ENCODE results near the gene AGBL1. TPM values are rescaled to one million over a fixed set of nuclear protein-coding genes. Genes with fewer than 3 reads are reported as not detected.

AGBL1 gene
- total and polyA plus RNA-seq, 2 donors (not counting 1 experiment from before 2014, with no cell fraction given) = not detected

DNA sequence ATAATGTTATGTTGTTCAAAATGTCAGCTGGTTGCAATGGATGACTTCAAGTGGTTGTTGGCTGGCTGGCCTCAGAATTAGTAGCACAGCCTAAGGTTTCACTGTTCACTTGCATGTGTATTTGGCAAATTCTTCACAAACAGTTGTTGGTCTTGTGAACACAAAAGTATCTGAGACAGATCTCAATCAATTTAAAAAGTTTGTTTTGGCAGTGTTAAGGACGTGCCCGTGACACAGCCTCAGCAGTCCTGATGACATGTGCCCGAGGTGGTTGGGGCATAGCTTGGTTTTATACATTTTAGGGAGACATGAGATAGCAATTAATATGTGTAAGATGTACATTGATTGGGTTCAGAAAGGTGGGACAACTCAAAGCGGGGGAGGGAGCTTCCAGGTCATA is 436.0 kb downstream of the AGBL1 start:
- H3K27me3 ChIP-seq (replicated peaks in 1 of 4; ENCODE audit: control extremely low read depth in 1 of 4, control insufficient read depth in 3 of 4, insufficient read depth in 4 of 4, low read length in 3 of 4) = no peaks in the 10 kb centered on the region
- 82% methylated on average over 4 of the region's 4 CpGs for WGBS (ENCODE audit: insufficient coverage)
- Mint-ChIP-seq H3K4me1 (no peaks in the 10 kb centered on the region), H3K4me3 (no peak overlapping the region), H3K9me3 (ENCODE audit: insufficient read depth) (peaks cover 2% of the 10 kb centered on the region), H3K27ac (no peak overlapping the region), H3K27me3 (no peaks in the 10 kb centered on the region)
- no peaks in the 10 kb centered on the region for H3K79me2 ChIP-seq (ENCODE audit: control insufficient read depth, insufficient read depth, low read length)
- H3K9me3 ChIP-seq (ENCODE audit: control extremely low read depth in 1 of 3, control insufficient read depth in 2 of 3, insufficient read depth in 1 of 3, low read length in 2 of 3) = no peaks in the 10 kb centered on the region
- H3K9ac ChIP-seq (ENCODE audit: low read length) = no peak overlapping the region
- DNase-seq (no peak), ATAC-seq (ENCODE audit: low read depth) (no peak)
- POLR2A ChIA-PET = no interaction called here
- no peak overlapping the region for H3K27ac ChIP-seq (ENCODE audit: low read length in 2 of 2)
- H3K4me3 ChIP-seq (ENCODE audit: control extremely low read depth in 1 of 5, extremely low read depth in 1 of 5, insufficient read depth in 1 of 5, low read depth in 2 of 5, low read length in 4 of 5) = no peak overlapping the region
- no peaks in the 10 kb centered on the region for H3K36me3 ChIP-seq (replicated peaks in 1 of 2; ENCODE audit: control extremely low read depth in 1 of 2, control insufficient read depth in 1 of 2, extremely low read depth in 1 of 2, insufficient read depth in 2 of 2, low read length in 1 of 2)
- no peak overlapping the region for H2AFZ ChIP-seq (ENCODE audit: insufficient read depth, low read depth, low read length, poor library complexity, severe bottlenecking)
- no peaks in the 10 kb centered on the region for H4K20me1 ChIP-seq (ENCODE audit: control insufficient read depth, insufficient read depth, low read length, poor library complexity, severe bottlenecking)
- intact Hi-C loops (cut with micrococcal nuclease) = no loop called here
- CTCF ChIA-PET = no interaction called here
- no peak overlapping the region for H3K4me2 ChIP-seq (replicated peaks; ENCODE audit: low read depth, low read length, poor library complexity, severe bottlenecking)
- no peaks in the 10 kb centered on the region for H3K4me1 ChIP-seq (ENCODE audit: control insufficient read depth in 2 of 2, insufficient read depth in 2 of 2, low read length in 2 of 2)
- no peak for TF ChIP-seq CTCF (IDR thresholded peaks at IDR 0.05)
- no peak for TF ChIP-seq EZH2 (IDR thresholded peaks at IDR 0.05; ENCODE audit: borderline replicate concordance, insufficient read depth, low read depth, low read length, poor library complexity, severe bottlenecking)

- H3K4me1 Mint-ChIP-seq = no peaks in the 10 kb centered on the region
- no peak overlapping the region for H3K27ac Mint-ChIP-seq
- H3K27me3 Mint-ChIP-seq = no peaks in the 10 kb centered on the region
- TF ChIP-seq EZH2 (IDR thresholded peaks at IDR 0.05; ENCODE audit: borderline replicate concordance, insufficient read depth, low read depth, low read length, poor library complexity, severe bottlenecking) = no peak
- no peak for TF ChIP-seq CTCF (IDR thresholded peaks at IDR 0.05)
- H3K27ac ChIP-seq (ENCODE audit: low read length in 2 of 2) = no peak overlapping the region
- WGBS (ENCODE audit: insufficient coverage) = no CpG with 5 or more reads among the region's 3 CpGs
- H3K9ac ChIP-seq (ENCODE audit: low read length) = no peak overlapping the region
- H3K9me3 Mint-ChIP-seq (ENCODE audit: insufficient read depth) = peaks cover under 1% of the 10 kb centered on the region
- POLR2A ChIA-PET = no interaction called here
- H3K4me3 ChIP-seq (ENCODE audit: control extremely low read depth in 1 of 5, extremely low read depth in 1 of 5, insufficient read depth in 1 of 5, low read depth in 2 of 5, low read length in 4 of 5) = no peak overlapping the region
- no peaks in the 10 kb centered on the region for H3K36me3 ChIP-seq (replicated peaks in 1 of 2; ENCODE audit: control extremely low read depth in 1 of 2, control insufficient read depth in 1 of 2, extremely low read depth in 1 of 2, insufficient read depth in 2 of 2, low read length in 1 of 2)
- no peaks in the 10 kb centered on the region for H3K27me3 ChIP-seq (replicated peaks in 1 of 4; ENCODE audit: control extremely low read depth in 1 of 4, control insufficient read depth in 3 of 4, insufficient read depth in 4 of 4, low read length in 3 of 4)
- H3K79me2 ChIP-seq (ENCODE audit: control insufficient read depth, insufficient read depth, low read length) = no peaks in the 10 kb centered on the region
- ATAC-seq (ENCODE audit: low read depth) = no peak
- no peak overlapping the region for H2AFZ ChIP-seq (ENCODE audit: insufficient read depth, low read depth, low read length, poor library complexity, severe bottlenecking)
- no peak overlapping the region for H3K4me2 ChIP-seq (replicated peaks; ENCODE audit: low read depth, low read length, poor library complexity, severe bottlenecking)
- no peaks in the 10 kb centered on the region for H4K20me1 ChIP-seq (ENCODE audit: control insufficient read depth, insufficient read depth, low read length, poor library complexity, severe bottlenecking)
- no peak overlapping the region for H3K4me3 Mint-ChIP-seq
- intact Hi-C loops (cut with micrococcal nuclease) = no loop called here
- no peaks in the 10 kb centered on the region for H3K9me3 ChIP-seq (ENCODE audit: control extremely low read depth in 1 of 3, control insufficient read depth in 2 of 3, insufficient read depth in 1 of 3, low read length in 2 of 3)
- CTCF ChIA-PET = no interaction called here
- H3K4me1 ChIP-seq (ENCODE audit: control insufficient read depth in 2 of 2, insufficient read depth in 2 of 2, low read length in 2 of 2) = no peaks in the 10 kb centered on the region
- no peak for DNase-seq
Measured at GRCh38 chr15:86522721-86523120, 443.1 kb downstream of the AGBL1 start.

Measured in B cell (primary cell).